Vagina (tissue), 2 donors: ENCODE measurements around the gene PAEP.

Experiments used
- POLR2A ChIP-seq, 2 donors: fragments of 450-650 bp; IDR thresholded peaks; one replicate each; pipeline ENCODE4 v1.6.1; 2017; ENCODE audit warnings: antibody characterized with exemption in 2 of 2, mild to moderate bottlenecking in 2 of 2, moderate library complexity in 2 of 2
- POLR2AphosphoS5 ChIP-seq, 2 donors: sonication (generic); formaldehyde crosslinking; IDR thresholded peaks; one replicate each; pipeline ENCODE4 v1.9.0; 2017; ENCODE audit warnings: antibody characterized with exemption in 2 of 2, mild to moderate bottlenecking in 2 of 2, low read depth in 1 of 2; ENCODE audit not compliant: insufficient read depth in 1 of 2
- TF ChIP-seq, protein P1 (sequence below), 3 experiments: fragments of 450-650 bp in 2 of 3; fragments of 200-600 bp in 1 of 3; sonication (generic) in 1 of 3; IDR thresholded peaks; one replicate each; pipeline ENCODE4 v1.5.1; 2017 to 2019; ENCODE audit warnings: antibody characterized with exemption in 3 of 3, mild to moderate bottlenecking in 2 of 3, moderate library complexity in 2 of 3

DNA sequence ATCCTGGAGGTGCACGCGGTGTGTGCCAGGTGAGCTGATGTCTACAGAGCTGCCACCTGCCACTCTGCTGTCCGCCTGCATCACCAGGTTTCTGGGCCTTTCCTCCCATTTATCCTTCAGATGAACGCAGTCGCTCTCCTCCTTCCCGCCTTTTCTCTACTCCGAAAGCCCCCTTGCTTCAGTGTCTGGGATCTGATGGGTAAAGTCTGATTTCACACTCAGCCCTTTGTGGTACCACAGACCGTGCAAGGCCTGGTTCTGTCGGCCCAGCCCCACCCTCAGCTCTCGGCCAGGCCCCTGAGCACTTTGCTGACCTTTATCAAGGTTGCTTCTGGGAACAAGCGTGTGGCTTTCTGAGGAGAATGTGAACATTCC lies 45.3 kb downstream of the PAEP start:
- TF ChIP-seq, protein P1, sequence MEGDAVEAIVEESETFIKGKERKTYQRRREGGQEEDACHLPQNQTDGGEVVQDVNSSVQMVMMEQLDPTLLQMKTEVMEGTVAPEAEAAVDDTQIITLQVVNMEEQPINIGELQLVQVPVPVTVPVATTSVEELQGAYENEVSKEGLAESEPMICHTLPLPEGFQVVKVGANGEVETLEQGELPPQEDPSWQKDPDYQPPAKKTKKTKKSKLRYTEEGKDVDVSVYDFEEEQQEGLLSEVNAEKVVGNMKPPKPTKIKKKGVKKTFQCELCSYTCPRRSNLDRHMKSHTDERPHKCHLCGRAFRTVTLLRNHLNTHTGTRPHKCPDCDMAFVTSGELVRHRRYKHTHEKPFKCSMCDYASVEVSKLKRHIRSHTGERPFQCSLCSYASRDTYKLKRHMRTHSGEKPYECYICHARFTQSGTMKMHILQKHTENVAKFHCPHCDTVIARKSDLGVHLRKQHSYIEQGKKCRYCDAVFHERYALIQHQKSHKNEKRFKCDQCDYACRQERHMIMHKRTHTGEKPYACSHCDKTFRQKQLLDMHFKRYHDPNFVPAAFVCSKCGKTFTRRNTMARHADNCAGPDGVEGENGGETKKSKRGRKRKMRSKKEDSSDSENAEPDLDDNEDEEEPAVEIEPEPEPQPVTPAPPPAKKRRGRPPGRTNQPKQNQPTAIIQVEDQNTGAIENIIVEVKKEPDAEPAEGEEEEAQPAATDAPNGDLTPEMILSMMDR (IDR thresholded peaks at IDR 0.05) = no peak
- no peak for TF ChIP-seq POLR2A (IDR thresholded peaks at IDR 0.05)
- no peak for TF ChIP-seq POLR2AphosphoS5 (IDR thresholded peaks at IDR 0.05; ENCODE audit: insufficient read depth in 1 of 2, low read depth in 1 of 2)
